NCI-H82 (cell line): ENCODE data around the gene HLA-DPA1.

Source experiments
- DNase-seq: peaks from one replicate; lab custom pipeline; 2025; lab: John Stamatoyannopoulos, UW

Gene HLA-DPA1

DNA sequence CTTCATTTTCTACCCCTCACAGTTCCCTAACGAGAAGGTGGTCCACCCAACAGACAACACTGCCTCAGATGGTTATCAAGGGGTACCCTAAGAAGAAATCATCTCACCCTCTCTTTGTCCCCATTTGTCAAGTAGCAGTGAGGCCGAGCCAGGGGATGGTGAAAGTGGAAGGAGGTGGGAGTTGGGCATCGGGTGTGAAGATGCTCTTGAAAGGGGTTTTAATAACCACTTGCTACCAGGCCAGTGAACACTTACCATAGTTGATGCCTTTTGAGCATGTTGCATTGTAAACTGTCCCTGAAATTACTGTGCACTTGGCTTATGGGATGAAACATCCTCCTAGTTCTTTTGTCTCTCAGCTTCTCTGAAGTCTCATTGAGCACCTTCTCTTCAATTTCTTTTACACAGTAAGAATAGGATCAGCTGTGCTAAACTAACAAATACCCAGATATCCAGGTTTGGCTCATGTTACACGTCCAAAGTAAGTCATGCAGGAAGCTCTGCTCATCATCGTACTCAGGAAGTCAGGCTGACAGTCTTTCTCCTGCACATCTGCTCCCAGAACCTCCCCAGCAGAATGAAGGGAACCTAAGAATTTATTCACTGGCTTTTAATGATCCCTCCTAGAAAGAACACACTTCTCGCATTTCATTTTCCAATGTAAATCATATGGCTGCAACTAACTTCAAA lies 15.6 kb upstream of the HLA-DPA1 start:
- no peak for DNase-seq

DNA sequence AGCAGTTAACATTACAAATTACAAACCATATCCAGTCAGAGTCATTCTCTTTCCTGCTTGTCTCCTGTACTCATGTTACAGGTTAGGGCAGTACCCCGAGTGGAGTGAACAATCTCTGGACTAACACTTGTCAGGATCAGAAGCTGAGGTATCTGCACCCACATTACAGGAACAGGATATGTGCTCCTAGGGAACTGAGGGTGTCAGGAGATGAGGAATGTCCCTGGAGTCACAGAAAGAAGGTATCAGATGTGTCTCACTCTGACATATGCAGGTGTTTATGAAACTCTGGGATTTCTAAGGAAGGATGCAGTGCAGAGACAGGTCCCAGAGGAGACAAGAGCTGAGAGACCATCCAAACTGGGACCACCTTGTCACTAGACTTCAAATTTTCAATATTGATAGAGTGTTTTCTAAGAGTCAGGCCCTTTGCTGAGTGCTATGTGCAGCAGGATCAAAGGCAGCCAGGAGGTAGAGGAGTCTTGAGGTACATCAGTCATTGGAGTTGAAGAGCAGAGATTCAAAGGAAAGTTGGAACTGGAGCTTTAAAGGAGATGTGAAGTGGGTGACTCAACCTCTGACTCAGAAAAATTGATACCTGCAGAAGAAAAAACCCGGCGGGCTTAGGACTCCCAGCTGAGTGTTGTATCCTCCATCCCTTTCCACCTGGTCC lies 14.9 kb upstream of the HLA-DPA1 start:
- DNase-seq: no peak

- DNase-seq: no peak
Measured at GRCh38 chr6:33085627-33086026, 12.2 kb upstream of the HLA-DPA1 start.

- peak; percentile 71 for DNase-seq
Measured at GRCh38 chr6:33082702-33083101, 9.3 kb upstream of the HLA-DPA1 start.

DNA sequence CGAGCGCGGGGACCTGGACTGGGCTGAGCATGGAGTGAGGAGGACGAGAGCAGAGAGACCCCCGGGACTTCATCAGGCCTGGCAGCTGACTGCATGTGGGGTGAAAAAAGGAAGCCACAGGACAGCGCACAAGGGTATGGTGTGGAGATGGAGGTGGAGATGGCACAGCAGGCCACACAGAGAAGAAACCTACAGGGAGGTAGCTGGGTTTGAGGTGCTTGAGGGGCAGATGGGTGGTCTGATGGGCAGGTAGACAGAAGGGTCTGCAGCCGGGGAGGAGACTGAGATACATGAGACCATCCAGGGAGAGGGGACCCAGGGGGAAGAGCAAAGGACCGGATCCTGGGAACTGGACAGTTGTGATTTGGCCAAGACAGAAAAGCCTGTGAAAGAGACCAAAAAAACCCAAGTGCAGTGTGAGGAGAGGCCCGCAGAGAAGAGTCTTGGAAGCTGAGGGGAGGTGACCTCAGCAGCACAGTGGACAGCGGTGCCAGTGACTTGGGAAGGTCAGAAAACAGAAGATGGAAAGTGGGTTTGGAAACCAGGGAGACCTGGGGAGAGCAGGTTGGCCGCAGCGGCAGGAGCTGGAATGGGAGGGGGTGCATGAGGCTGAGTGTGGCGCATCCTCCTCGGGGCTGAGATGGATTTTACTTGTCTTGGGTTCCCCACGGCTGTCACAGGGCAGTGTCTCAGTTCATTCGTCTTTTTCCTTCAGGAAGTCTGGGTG lies 7.8 kb upstream of the HLA-DPA1 start:
- DNase-seq: no peak

DNA sequence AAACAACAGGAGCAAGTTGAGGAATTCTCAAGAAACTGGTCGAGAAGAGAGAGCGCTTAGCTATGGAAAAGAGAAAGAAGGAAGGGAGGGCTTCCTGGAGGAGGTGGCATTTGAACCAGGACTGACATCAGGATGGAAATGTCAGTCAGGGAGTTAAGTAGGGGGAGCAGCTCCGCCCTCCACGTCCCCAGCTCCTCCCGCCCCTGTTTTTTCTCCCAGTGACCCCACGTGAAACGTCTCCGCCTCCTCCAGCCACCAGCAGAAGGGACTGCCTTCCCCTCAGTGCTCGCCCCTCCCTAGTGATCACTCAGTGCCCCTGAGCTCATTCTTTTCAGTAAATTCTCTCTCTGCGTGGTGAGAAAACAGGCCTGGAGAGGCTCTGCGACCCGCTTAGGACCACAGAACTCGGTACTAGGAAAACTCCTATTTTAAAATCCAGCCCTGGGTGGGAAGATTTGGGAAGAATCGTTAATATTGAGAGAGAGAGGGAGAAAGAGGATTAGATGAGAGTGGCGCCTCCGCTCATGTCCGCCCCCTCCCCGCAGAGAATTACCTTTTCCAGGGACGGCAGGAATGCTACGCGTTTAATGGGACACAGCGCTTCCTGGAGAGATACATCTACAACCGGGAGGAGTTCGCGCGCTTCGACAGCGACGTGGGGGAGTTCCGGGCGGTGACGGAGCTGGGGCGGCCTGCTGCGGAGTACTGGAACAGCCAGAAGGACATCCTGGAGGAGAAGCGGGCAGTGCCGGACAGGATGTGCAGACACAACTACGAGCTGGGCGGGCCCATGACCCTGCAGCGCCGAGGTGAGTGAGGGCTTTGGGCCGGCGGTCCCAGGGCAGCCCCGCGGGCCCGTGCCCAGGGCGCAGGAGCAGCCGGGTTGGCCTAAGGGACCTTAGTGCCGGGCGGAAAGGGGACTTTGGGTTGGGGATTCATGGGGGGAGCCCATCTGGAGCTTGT lies 7.0 kb upstream of the HLA-DPA1 start:
- peak; percentile 72 for DNase-seq

DNA sequence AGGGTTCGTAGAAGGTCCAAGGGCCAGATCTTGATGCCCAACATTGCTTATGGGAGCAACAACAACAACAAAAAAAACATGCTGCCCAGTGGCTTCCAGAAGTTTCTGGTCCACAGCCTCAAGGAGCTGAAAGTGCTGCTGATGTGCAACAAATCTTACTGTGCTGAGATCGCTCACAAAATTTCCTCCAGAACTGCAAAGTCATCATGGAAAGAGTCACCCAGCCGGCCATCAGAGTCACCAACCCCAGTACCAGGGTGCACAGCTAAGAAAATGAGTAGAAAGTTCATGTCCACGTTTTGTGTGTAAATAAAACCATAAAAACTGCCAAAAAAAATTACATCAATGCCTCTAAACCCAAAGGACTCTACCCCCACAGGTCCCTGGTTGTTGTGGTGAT lies 6.1 kb upstream of the HLA-DPA1 start:
- no peak for DNase-seq

GRCh38 chr6:33078919-33079521 lies 5.6 kb upstream of the HLA-DPA1 start:
- DNase-seq: no peak

DNA sequence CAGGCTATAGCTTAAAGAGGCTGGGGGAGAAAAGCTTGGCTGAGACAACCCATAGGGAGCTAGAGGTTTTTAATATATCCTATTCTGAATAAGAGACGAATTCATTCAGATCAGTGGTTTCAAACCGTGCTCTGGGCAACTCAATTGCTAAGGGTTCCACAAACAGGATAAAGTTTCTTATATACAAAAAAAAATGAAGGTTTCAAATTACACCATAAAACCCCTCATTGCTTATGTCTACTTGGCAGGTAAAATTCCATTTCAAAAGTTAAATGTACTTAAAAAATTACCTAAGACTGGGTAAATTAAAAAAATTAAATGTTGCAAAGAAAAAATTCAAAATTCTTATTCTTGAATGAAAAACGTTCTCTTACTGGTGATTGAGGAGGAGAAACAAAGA lies 5.0 kb upstream of the HLA-DPA1 start:
- DNase-seq: no peak

- DNase-seq: no peak
Measured at GRCh38 chr6:33077908-33078307, 4.5 kb upstream of the HLA-DPA1 start.

- no peak for DNase-seq
Measured at GRCh38 chr6:33076406-33076934, 3.0 kb upstream of the HLA-DPA1 start.

DNA sequence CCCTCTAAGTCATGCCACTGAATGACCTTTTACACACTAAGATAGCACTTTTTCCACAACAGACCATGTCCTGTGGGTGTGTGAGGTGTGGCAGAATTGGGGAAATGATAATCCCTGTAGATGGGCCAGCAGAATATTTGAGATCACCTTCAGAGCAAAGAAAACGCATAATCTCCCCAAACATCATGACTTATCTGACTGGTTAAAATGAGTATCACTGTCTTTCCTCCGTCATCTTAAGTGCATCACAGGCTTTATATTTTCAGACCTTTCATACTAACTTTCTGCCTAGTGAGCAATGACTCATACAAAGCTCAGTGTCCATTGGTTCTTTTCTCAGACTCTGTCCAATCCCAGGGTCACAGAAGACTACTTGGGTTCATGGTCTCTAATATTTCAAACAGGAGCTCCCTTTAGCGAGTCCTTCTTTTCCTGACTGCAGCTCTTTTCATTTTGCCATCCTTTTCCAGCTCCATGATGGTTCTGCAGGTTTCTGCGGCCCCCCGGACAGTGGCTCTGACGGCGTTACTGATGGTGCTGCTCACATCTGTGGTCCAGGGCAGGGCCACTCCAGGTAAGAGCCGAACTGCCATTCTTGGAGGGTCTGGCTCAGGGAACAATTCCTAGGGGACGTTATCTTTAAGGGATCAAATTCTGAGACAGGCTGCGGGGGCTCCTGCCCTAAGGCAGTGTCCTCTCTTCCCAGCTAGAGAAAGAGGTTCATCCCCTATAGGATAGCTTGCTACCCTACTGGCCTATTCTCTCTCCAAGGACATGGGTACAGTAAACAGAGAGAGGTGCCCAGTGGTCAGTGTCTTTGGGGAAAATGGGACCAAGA lies 2.3 kb upstream of the HLA-DPA1 start, which contains the start of gene HLA-DPB1:
HLA-DPB1 (plus strand) TSS at position 423 of the 838 bp plus-strand sequence; CDS start at position 475, 52 bp downstream.
- peak; percentile 62 for DNase-seq

DNA sequence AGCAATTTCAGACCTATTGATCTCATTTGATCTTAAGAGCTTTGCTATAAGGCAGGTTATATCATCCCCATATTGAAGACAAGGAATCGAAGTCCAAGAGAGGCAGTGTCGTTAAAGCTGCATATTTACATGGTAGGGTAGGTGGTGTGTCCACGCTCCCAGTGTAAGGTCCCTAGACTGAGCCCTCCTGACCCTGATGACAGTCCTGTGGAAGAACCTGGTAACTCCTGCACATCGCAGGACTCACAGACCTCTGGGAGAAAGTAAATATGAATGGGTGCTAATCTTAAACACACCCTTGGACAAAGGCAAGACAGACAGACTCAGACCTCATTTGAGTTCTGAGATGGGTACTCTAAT lies 1.7 kb upstream of the HLA-DPA1 start:
- no peak for DNase-seq

- no peak for DNase-seq
Measured at GRCh38 chr6:33072508-33073100, 845 bp downstream of the HLA-DPA1 start.

- peak; percentile 13 for DNase-seq
Measured at GRCh38 chr6:33071569-33071968, 1.9 kb downstream of the HLA-DPA1 start.

DNA sequence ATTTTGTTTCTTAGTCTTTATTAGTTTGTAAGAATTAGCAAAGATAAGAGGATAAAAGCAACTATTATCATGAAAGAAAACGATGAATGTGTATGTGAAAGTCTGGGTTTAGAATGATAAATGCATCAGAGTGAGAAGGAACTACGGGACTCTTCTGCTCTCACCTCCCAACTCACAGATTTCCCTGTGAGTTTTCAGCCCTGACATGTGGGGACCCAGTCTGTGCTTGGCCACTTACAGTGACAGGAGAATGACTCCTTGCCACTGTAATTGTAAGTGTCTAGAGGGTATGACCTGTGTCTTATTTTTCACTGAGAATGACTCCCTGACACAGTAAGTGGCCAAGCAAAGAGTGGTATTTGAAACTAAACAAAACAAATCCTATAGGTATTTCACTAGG lies 2.5 kb downstream of the HLA-DPA1 start:
- DNase-seq: no peak

DNA sequence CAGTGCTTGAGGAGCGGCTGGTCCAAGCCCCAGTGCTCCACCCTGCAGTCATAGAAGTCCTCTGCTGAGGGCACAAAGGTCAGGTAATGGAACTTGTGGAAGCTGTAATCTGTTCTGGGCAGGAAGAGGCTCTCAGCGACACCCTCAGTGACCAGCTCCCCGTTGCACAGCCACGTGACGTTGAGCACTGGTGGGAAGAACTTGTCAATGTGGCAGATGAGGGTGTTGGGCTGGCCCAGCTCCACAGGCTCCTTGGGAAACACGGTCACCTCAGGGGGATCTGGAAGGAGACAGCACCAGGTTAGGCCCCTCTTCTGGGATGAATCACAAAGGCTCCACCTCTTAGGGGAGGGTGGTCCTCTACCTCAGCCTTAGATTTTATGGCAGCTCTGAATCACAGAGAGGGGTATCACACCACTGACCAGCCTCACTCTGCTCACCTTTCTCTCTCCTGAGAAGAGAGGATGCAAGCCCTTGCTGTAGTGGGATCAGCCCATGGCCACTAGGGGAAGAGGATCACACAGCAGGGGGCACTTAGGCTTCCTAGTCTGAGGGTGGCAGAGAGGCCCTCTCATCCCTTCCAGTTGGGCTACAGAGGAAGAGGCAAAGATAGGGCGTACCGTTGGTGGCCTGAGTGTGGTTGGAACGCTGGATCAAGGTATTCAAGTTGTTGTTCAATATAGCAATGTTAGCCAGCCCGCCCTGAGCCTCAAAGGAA lies 4.3 kb downstream of the HLA-DPA1 start:
- no peak for DNase-seq

- no peak for DNase-seq
Measured at GRCh38 chr6:33066917-33067521, 6.4 kb downstream of the HLA-DPA1 start.

- no peak for DNase-seq
Measured at GRCh38 chr6:33065312-33065711, 8.1 kb downstream of the HLA-DPA1 start.
